NCI-H1048 (cell line): ENCODE measurements around the gene NUMA1.

Source experiments
- DNase-seq: peaks from one replicate; lab custom pipeline; 2025; lab: John Stamatoyannopoulos, UW

NUMA1 gene

GRCh38 chr11:72023335-72023734, 57.0 kb downstream of the NUMA1 start:
- no peak for DNase-seq

GRCh38 chr11:72018171-72018570, 62.2 kb downstream of the NUMA1 start:
- no peak for DNase-seq

GRCh38 chr11:72015511-72016061, 64.8 kb downstream of the NUMA1 start:
- DNase-seq, result no peak

- no peak for DNase-seq
These were observed 65.5 kb downstream of the NUMA1 start for GRCh38 chr11:72014761-72015320.

- no peak for DNase-seq
These were observed 66.3 kb downstream of the NUMA1 start for GRCh38 chr11:72013765-72014711.

GRCh38 chr11:72012897-72013721, 67.2 kb downstream of the NUMA1 start:
- no peak for DNase-seq

- no peak for DNase-seq
These were observed 68.2 kb downstream of the NUMA1 start for GRCh38 chr11:72012091-72012630.

- DNase-seq, result no peak
These were observed 69.7 kb downstream of the NUMA1 start for GRCh38 chr11:72010529-72011233.

GRCh38 chr11:72009156-72009555, 71.2 kb downstream of the NUMA1 start:
- no peak for DNase-seq

GRCh38 chr11:72008728-72009127, 71.6 kb downstream of the NUMA1 start:
- no peak for DNase-seq

GRCh38 chr11:72007587-72007986, 72.8 kb downstream of the NUMA1 start:
- DNase-seq, result no peak

GRCh38 chr11:72007089-72007476, 73.3 kb downstream of the NUMA1 start:
- no peak for DNase-seq

GRCh38 chr11:72006309-72007088, 73.8 kb downstream of the NUMA1 start:
- DNase-seq, result no peak

- DNase-seq, result no peak
These were observed 74.7 kb downstream of the NUMA1 start for GRCh38 chr11:72005347-72006260.

- DNase-seq, result no peak
These were observed 75.6 kb downstream of the NUMA1 start for GRCh38 chr11:72004515-72005346.

GRCh38 chr11:72003776-72004171, 76.6 kb downstream of the NUMA1 start:
- no peak for DNase-seq

GRCh38 chr11:72002841-72003775, 77.2 kb downstream of the NUMA1 start:
- no peak for DNase-seq
